Retinal pigment epithelial cell (primary cell): ENCODE data around the gene SELENBP1.

Source experiments
- DNase-seq: peaks from one replicate; pipeline ENCODE4 v3.0.0-alpha.2; 2010; ENCODE audit warnings: low read depth
- H3K4me3 ChIP-seq: 2 replicates; pipeline ENCODE4 v1.5.1; 2011; ENCODE audit warnings: mild to moderate bottlenecking, low read length, control low read depth, moderate library complexity
- TF ChIP-seq, protein P1 (sequence below): conservative IDR thresholded peaks from 2 replicates; pipeline ENCODE4 v1.5.1; 2011; ENCODE audit warnings: low read depth, low read length, control low read depth, inconsistent platforms

SELENBP1 gene

DNA sequence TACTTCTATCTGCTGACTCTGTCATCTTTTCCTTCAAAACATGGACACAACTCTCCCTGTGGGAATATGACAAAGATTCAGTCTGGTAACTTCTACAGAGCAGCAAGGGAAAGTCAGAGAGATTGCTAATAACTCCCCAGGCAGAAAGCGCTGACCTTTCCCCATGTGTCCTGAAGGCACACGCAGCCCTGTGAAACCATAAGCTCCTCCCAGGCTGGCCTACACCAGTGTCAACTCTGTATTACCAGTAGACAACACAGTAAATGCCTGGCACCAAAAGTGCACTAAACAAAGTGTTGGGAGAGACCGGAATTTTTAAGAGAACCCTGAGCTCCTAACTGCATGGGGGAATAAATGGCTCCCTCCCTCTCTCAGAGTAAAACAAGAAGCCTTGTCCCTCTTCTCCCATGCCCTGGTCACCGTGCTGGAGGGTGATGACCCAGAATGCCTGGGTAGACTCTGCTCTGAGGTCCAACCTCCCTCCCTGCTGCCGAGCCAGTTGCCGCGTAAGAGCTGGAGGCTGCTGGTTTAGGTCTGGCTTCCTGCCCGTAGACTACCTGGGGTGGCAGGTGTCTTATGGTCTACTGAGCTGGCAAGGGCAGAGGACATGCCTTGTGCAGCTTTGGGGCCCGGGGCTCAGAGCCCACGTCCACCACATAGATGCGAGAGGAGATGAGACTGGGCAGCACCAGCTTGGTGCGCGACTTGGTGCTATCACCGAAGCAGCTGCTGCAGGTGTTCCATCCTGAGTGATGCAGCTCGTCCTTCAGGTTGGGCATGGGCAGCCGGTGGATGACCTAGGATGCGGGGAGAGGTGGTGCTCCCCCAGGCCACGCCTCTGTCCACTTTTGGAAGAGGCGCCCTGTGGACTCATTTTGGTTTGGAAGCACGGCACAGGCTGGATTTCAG, 3.9 kb downstream of the SELENBP1 start:
- TF ChIP-seq, protein P1, sequence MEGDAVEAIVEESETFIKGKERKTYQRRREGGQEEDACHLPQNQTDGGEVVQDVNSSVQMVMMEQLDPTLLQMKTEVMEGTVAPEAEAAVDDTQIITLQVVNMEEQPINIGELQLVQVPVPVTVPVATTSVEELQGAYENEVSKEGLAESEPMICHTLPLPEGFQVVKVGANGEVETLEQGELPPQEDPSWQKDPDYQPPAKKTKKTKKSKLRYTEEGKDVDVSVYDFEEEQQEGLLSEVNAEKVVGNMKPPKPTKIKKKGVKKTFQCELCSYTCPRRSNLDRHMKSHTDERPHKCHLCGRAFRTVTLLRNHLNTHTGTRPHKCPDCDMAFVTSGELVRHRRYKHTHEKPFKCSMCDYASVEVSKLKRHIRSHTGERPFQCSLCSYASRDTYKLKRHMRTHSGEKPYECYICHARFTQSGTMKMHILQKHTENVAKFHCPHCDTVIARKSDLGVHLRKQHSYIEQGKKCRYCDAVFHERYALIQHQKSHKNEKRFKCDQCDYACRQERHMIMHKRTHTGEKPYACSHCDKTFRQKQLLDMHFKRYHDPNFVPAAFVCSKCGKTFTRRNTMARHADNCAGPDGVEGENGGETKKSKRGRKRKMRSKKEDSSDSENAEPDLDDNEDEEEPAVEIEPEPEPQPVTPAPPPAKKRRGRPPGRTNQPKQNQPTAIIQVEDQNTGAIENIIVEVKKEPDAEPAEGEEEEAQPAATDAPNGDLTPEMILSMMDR, result no peak
- no peak for DNase-seq
- no peak overlapping the region for H3K4me3 ChIP-seq

DNA sequence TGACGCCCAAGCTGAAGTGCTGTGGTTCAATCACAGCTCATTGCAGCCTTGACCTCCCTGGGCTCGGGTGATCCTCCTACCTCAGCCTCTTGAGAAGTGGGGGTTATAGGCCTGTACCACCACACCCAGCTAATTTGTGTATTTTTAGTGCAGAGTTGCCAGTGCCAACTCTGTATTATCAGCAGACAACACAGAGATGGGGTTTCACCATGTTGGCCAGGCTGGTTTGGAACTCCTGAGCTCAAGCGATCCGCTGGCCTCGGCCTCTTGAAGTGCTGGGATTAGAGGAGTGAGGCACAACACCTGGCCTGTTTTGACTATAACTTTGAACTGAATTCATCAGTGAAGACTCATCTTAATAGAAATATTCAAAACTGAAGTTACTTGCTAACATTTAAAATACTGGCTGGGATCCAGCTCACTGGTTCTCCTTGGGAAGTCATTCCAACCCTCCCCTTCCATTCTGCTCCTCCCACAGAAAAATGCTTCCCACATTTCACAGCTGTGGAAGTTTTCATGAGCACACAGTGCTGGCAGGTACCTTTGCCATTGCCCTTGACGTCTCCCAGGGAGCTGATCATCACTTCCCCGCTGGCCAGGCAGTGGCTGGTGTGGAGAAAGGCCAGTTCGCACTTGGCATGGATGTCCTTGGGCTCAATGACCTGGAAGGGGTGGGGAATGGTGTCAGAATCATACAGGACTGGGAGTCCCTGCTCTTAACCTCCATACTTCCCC, 4.7 kb downstream of the SELENBP1 start:
- H3K4me3 ChIP-seq, result no peak overlapping the region
- TF ChIP-seq, protein P1, result no peak
- DNase-seq, result no peak

DNA sequence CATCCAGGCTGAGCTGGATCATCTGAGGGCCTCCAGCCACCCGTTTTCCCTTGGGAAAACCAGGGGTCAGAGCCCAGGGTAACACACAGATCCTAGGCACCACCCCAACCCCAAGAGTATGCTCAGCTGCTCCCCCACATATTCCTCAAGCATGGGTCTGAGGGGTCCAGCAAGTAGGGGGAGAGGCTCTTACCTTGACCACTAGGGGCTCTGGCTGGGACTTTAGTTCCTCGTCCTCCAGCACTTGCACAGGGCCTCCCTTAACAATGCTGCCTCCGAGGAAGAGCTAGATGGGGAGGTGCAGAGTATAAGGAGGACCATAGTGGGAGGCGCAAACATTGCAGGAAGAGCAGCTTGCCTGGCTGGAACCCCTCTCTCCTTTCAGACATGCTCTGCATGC, 7.5 kb downstream of the SELENBP1 start:
- H3K4me3 ChIP-seq, result no peak overlapping the region
- TF ChIP-seq, protein P1, result no peak
- no peak for DNase-seq

DNA sequence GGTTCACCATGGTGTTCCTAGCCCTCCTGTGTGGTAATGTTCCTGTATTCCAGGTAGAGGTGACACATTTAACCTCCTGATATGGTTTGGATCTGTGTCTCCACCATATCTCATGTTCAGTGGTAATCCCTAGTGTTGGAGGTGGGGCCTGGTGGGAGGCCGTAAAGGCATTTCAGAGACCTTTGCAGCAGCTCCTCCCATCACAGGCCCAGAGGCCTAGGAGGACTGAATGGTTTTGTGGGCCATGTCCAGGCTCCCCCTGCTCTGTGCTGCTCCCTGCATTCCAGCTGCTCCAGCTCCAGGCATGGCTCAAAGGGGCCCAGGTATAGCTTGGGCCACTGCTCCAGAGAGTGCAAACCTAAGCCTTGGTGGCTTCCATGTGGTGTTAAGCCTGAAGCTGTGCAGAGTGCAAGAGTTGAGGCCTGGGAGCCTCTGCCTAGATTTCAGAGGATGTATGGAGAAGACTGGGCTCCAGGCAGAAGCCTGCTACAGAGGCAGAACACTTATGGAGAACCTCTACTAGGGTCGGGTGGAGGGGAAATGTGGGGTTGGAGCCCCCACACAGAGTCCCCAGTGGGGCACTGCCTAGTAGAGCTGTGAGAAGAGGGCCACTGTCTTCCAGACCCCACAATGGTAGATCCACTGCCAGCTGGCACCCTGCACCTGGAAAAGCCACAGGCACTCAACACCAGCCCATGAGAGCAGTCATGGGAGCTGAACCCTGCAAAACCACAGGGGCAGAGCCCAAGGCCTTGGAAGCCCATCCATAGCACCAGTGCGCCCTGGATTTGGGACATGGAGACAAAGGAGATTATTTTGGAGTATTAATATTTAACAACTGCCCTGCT, 10.0 kb downstream of the SELENBP1 start:
- no peak for DNase-seq
- TF ChIP-seq, protein P1, result no peak
- no peak overlapping the region for H3K4me3 ChIP-seq

DNA sequence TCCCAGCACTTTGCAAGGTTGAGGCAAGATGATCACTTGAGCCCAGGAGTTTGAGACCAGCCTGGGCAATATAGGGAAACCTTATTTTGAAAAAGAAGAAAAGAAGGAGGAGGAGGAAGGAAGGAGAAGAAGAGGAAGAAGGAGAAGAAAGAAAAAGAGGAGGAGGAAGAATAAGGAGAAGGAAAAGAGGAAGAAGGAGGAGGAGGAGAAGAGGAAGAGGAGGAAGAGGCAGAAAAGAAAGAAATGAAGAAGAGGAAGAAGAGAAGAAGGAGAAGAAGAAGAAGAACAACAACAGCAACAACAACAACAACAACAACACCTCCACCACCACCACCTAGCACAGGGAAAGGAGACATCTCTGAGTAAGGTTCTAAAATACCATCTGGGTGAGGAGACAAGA, 10.6 kb downstream of the SELENBP1 start:
- TF ChIP-seq, protein P1, result no peak
- no peak overlapping the region for H3K4me3 ChIP-seq
- DNase-seq, result no peak

DNA sequence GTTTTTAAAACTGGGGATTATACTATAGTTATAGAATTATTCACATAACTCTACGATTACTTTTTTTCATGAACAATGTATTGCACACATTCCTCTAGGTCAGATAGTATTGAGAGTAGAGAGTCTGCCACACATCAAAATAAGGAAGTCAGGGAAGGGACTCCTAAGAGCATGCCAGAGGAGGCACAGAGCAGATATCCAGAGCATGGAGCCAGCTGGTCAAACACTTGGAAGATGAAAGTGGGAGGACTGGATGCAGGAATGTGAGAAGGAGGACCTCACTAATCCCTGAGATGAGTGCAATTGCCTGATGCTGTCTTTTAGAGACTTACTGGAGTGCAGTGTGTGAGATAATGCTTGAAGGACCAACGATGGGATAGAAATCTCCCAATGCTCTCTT, 15.8 kb downstream of the SELENBP1 start:
- no peak overlapping the region for H3K4me3 ChIP-seq
- no peak for DNase-seq
- TF ChIP-seq, protein P1, result no peak
